Natural killer cell treated with Interleukin-12 subunit alpha and Interleukin-12 subunit beta and Interleukin-15 and Interleukin-18, amount 100 ng/mL, for 72 hours (primary cell): ENCODE results near the gene SIGLEC9. TPM values are rescaled to one million over a fixed set of nuclear protein-coding genes. Genes with fewer than 3 reads are reported as not detected.
"Not testable (repeated sequence)": the region's sequence is repeated elsewhere in the genome, so short reads cannot be mapped to it uniquely, and the experiment has no call there.

Experiments
- ATAC-seq, 2 donors: fragments of 150-1000 bp; cut with Tn5 transposase in 1 of 2; sonication (Bioruptor Pico), chemical (Tn5 transposase) in 1 of 2; 2 replicates each; pipeline ENCODE4 v1.10.0; 2021
- DNase-seq: peaks from one replicate; pipeline ENCODE4 v3.0.0; 2022; ENCODE audit warnings: low spot score
- H3K27ac Mint-ChIP-seq, 2 donors: 1 replicate in 1 of 2; 2 replicates in 1 of 2; pipeline ENCODE4 v1.8.0; 2022; ENCODE audit warnings: mixed read lengths in 2 of 2, mild to moderate bottlenecking in 1 of 2, moderate library complexity in 1 of 2
- H3K27me3 Mint-ChIP-seq, 2 donors: 1 replicate in 1 of 2; 2 replicates in 1 of 2; pipeline ENCODE4 v1.8.0; 2022; ENCODE audit warnings: mixed read lengths in 2 of 2
- H3K36me3 Mint-ChIP-seq: one replicate; pipeline ENCODE4 v1.8.0; 2022; ENCODE audit warnings: mixed read lengths
- H3K4me1 Mint-ChIP-seq, 2 donors: 1 replicate in 1 of 2; 2 replicates in 1 of 2; pipeline ENCODE4 v1.8.0; 2022; ENCODE audit warnings: low read depth in 2 of 2, mixed read lengths in 2 of 2, mild to moderate bottlenecking in 1 of 2
- H3K4me3 Mint-ChIP-seq: one replicate; pipeline ENCODE4 v1.8.0; 2022; ENCODE audit warnings: mixed read lengths
- H3K9me3 Mint-ChIP-seq: 2 replicates; pipeline ENCODE4 v1.8.0; 2022; ENCODE audit warnings: mixed read lengths
- total RNA-seq, 2 donors: library from RNA; stranded (reverse); gene quantifications; one replicate each; pipeline ENCODE4 v1.2.3, GENCODE V29; 2022

The SIGLEC9 gene
- total RNA-seq, 2 donors from 2014 or later, result 0.69 to 1.1 TPM

DNA sequence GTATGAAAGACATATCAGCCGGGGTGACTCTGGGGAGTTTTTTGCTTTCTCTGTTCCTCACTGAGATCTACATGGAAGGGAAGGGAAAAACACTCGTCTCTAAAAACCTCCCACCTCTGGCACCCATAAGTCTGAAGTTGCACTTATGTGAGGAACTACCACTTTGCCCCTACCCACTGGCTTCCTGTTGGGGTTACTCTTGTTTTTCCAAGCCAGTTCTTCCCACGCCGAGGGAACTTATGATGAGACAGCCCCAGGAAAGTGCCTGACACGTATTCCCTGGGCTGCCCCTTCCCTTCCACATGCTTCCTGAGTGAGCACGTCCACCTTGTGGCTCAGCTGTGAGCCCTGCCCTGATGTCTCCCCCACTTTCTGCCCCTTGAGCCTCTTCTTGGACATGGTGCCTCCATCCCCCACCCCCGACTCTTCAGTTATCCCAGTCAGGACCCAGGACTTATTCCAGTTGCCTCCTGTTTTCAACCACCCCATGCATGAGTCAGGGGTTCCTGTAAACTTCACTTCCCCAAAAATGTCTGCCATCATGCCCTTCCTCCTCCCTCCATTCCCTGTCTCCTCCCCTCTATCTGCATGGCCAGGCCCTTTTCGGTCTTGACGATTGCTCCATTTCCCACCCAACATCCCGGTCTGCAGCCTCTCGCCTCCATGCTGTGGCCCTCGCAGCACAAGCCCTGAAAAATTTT lies 12.3 kb downstream of the SIGLEC9 start:
- DNase-seq (no peak), ATAC-seq (no peak)
- Mint-ChIP-seq H3K4me3 (peak overlapping the region; percentile 53), H3K9me3 (peaks cover 4% of the 10 kb centered on the region), H3K36me3 (peaks cover 13% of the 10 kb centered on the region), H3K4me1 (peaks cover 71 to 72% of the 10 kb centered on the region in 2 donors), H3K27me3 (no peaks in the 10 kb centered on the region), H3K27ac (peak overlapping the region; percentile 53 to 81)

DNA sequence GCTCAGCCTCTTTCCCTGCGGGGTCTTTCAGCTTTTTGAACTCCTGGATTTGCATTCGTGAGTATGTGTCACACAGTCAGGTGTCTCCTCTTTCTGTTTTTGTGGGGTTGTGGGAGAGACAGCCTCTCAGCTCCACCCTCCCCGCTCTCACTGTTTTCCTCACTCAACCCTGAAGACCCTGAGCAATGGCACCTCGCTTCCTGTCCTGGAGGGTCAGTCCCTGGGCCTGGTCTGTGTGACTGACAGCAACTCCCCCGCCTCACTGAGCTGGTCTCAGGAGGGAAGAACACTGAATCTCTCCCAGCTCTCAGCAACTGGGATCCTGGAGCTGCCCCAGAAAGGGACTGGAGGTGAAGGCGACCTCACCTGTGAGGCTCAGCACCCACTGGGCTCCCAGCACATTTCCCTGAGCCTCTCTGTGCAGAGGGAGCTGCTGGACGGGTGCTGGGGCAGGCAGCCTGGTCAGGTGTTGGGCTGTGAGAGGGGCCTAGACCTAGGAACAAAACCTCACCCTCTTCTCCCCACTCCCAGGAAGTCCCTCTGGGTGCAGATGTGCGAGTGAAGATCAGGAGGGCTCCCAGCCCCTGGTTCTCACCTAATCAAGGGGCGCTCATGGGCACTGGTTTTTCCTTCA lies 13.2 kb downstream of the SIGLEC9 start:
- Mint-ChIP-seq H3K27ac (peak overlapping the region; percentile 53 to 81), H3K4me1 (peaks cover 69% of the 10 kb centered on the region in 2 donors), H3K4me3 (peak overlapping the region; percentile 53), H3K27me3 (no peaks in the 10 kb centered on the region), H3K36me3 (peaks cover 13% of the 10 kb centered on the region), H3K9me3 (peaks cover 4% of the 10 kb centered on the region)
- ATAC-seq (no peak), DNase-seq (no peak)

DNA sequence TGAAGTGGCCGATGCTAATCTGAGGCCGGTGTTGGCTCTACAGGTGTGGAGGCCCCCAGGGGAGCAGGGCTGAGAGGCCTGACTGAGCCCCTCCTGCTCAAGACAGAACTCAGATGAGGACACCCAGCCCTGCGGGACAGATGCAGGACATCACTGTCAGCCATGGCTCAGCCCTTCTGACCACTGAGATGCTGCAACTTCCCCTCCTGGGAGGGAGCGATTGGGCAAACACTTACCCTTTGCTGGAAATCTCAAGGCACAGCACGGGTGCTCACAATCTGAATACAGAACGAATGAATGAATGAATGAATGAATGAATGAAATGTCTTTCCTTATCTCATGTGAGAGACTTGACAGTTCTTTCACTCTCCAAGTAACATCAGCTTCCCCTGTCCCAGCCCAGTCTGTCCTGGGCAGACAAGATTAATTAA lies 13.9 kb downstream of the SIGLEC9 start:
- DNase-seq, result no peak
- peaks cover 68 to 70% of the 10 kb centered on the region in 2 donors for H3K4me1 Mint-ChIP-seq
- no peaks in the 10 kb centered on the region for H3K27me3 Mint-ChIP-seq

DNA sequence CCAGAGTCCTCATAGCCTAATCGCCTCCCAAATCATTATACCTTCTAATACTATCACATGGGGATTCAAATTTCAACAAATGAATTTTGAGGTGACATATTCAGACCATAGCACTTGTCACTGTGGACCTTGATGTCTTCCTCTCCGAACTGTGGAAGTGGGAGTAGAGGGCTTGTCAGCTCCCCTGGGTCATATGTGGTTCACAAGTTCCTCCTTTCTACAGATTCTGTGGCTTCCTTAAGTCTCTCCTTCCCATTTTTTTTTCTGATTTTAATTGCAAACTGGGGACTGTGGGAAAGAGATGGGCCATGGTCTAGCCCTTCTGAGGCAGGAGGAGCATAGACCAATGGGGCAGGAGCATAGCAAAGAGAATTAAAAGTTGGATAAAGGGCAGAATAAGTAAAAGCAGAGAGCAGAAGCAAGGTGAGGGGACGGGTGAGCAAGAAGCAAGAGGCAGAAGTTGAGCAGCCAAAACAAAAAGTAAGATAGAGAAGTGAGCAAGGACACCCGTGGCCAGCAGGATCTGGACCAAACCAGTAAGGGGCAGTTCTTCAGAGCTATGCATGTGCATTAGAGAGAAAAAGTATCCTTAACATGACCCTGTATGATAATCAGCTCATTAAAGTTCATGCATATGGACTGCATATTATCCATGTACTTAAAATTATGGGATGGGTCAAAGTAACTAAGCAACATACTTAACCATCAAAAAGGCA lies 14.8 kb downstream of the SIGLEC9 start:
- H3K27me3 Mint-ChIP-seq, result no peaks in the 10 kb centered on the region
- H3K9me3 Mint-ChIP-seq, result peaks cover 4% of the 10 kb centered on the region
- H3K27ac Mint-ChIP-seq, result peak overlapping the region; percentile 22 to 76
- ATAC-seq, result no peak
- peak overlapping the region; percentile 14 for H3K4me3 Mint-ChIP-seq
- peaks cover 72% of the 10 kb centered on the region in 2 donors for H3K4me1 Mint-ChIP-seq
- no peak for DNase-seq
- peaks cover 13% of the 10 kb centered on the region for H3K36me3 Mint-ChIP-seq

More for the DNA sequence above, 13.9 kb downstream of the SIGLEC9 start:
- Mint-ChIP-seq H3K9me3 (peaks cover 4% of the 10 kb centered on the region), H3K36me3 (peaks cover 13% of the 10 kb centered on the region), H3K27ac (peak overlapping the region; percentile 22 to 76), H3K4me3 (no peak overlapping the region)
- ATAC-seq, result peak; percentile 29 to 50

DNA sequence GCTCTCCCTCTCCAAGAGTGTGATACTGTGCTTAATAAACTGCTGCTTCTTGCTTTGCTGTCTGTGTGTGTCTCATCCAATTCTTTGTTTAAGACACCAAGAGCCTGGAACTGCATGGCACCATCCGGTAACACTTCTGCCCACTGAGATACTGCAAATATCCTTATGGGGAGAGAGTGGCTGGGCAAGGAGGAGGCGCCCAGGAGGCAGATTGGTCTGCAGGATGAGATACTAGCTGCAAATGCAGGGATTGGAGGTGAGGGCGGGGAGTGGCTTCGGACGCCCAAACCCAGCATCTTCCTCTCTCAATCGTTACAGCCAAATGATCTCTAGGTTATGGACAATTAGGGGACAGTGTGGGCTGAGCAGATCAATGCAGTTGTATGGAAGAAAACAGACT lies 15.7 kb downstream of the SIGLEC9 start:
- Mint-ChIP-seq H3K27ac (peak overlapping the region; percentile 25 to 26), H3K4me3 (no peak overlapping the region), H3K27me3 (no peaks in the 10 kb centered on the region), H3K4me1 (peaks cover 67 to 69% of the 10 kb centered on the region in 2 donors), H3K36me3 (peaks cover 6% of the 10 kb centered on the region), H3K9me3 (no peaks in the 10 kb centered on the region)
- ATAC-seq, result no peak
- DNase-seq, result no peak

DNA sequence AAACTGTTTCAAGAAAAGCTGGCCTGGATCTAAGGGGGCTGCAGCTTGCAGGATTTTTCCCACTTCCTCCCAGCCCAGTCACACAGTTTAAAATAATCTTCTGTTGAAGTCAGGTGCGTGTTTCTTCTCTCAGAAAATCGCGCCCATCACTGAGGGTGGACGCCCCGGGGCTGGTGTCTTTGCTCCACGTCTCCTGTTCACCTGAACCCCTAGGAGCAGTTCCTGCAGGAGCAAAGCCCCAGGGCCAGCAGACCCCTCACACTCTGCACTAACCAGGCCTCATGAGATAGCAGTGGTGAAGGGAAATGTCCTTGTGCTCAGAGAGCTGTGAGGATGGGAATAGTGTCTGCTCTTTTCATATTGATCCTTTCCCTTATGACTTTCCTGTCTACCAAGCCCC lies 16.5 kb downstream of the SIGLEC9 start:
- Mint-ChIP-seq H3K27ac (peak overlapping the region in 1 of 2 donors; percentile 26), H3K9me3 (no peaks in the 10 kb centered on the region), H3K27me3 (no peaks in the 10 kb centered on the region), H3K36me3 (no peaks in the 10 kb centered on the region), H3K4me3 (no peak overlapping the region), H3K4me1 (peaks cover 65 to 67% of the 10 kb centered on the region in 2 donors)
- DNase-seq (no peak), ATAC-seq (no peak)

DNA sequence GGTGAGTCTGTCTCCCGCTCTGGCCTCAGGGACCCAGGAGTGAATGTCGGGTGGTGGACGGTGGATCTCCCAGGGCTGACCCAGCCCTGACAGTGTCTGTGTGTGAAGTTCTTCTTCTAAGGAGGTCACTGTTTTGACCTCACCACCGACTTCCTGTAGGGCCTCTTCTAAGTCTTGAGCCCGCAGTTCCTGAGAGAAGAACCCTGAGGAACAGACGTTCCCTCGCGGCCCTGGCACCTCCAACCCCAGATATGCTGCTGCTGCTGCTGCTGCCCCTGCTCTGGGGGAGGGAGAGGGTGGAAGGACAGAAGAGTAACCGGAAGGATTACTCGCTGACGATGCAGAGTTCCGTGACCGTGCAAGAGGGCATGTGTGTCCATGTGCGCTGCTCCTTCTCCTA lies 17.4 kb downstream of the SIGLEC9 start, which contains the start of gene SIGLEC7:
TSS of gene SIGLEC7 (plus strand) at position 183 of the 400 bp plus-strand sequence. CDS start at position 252, 69 bp downstream.
- ATAC-seq (peak; percentile 55 to 63), DNase-seq (no peak)
- H3K9me3 Mint-ChIP-seq, result no peaks in the 10 kb centered on the region
- no peaks in the 10 kb centered on the region for H3K36me3 Mint-ChIP-seq
- peaks cover 58 to 60% of the 10 kb centered on the region in 2 donors for H3K4me1 Mint-ChIP-seq
- H3K4me3 Mint-ChIP-seq, result peak within 1 kb of the TSS; percentile 96
- H3K27me3 Mint-ChIP-seq, result no peaks in the 10 kb centered on the region
- peak within 1 kb of the TSS; percentile 96 to 98 for H3K27ac Mint-ChIP-seq

DNA sequence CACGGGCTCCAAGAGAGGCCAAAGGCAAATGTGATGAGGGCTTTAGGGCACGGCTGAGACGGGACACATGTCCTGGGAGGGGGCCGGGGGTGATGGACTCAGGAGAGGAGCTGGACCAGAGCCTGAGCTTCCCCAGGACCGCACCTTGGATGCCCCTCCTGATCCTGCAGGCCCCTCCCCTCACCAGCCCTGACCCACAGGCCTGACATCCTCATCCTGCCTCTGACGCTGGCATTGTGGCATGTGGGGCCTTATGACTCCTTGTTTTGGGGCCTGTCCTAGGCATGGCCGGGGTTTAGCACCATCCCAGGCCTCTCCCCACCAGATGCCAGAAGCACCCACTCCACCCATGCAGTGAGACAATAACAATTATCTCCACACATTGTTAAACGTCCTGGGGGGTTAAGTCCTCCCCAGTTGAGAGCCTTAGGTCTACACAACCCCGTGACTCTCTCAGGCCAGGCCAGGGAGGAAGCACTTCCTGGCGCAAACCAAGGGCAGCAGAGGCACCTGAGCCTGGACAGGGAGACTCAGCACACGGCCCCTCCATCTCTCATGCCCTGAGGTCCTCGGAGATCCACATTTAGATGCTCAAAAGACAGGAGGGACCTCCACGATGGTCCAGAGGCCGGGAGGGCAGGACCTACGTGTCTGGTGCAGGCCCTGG lies 18.2 kb downstream of the SIGLEC9 start:
- peak overlapping the region; percentile 96 to 98 for H3K27ac Mint-ChIP-seq
- H3K27me3 Mint-ChIP-seq, H3K9me3 Mint-ChIP-seq, H3K36me3 Mint-ChIP-seq, DNase-seq: not testable (repeated sequence)
- peaks cover 58% of the 10 kb centered on the region in 2 donors for H3K4me1 Mint-ChIP-seq
- peak overlapping the region; percentile 96 for H3K4me3 Mint-ChIP-seq
- peak; percentile 61 to 73 for ATAC-seq

DNA sequence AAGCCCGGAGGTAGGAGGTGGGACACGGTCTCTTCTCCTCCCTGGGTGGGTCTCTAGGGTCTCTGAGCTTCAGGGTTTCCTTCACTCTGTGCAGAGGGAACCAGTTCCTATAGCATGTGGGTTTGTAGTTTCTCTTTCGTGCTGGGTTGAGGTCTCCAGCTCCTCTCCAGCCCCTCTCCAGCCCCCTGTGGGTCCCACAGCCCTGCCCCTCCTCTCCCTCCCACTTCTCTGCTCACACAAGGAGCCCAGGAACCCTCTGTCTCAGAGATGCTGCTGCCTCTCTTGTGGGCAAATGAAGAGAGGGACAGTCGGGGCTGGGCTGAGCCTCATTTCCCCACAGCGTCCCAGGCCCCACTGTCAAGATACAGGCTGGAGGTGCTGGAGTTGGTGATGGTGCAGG lies 18.8 kb downstream of the SIGLEC9 start:
- no peaks in the 10 kb centered on the region for H3K27me3 Mint-ChIP-seq
- ATAC-seq (peak in 1 of 2 donors; percentile 11), DNase-seq (no peak)
- H3K4me3 Mint-ChIP-seq, result peak overlapping the region; percentile 78
- no peaks in the 10 kb centered on the region for H3K36me3 Mint-ChIP-seq
- H3K4me1 Mint-ChIP-seq, result peaks cover 60 to 62% of the 10 kb centered on the region in 2 donors
- peak overlapping the region; percentile 96 to 98 for H3K27ac Mint-ChIP-seq
- H3K9me3 Mint-ChIP-seq, result no peaks in the 10 kb centered on the region

DNA sequence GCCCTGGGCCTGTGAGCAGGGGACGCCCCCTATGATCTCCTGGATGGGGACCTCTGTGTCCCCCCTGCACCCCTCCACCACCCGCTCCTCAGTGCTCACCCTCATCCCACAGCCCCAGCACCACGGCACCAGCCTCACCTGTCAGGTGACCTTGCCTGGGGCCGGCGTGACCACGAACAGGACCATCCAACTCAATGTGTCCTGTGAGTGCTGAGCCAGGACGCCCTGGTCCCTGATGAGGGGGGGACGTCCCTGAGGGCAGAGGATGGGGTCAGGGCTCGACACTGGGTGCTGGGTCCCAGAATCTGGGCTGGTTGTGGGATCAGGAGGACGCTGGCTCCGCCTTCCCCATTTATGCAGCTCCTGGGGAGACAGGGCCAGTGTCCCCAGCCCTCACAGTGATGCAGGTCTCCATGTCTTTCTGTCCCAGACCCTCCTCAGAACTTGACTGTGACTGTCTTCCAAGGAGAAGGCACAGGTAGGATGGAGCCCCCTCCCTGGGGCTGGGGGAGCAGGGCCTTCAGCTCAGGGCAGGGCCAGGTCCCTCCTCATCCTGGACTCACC lies 19.9 kb downstream of the SIGLEC9 start:
- Mint-ChIP-seq H3K4me1 (peaks cover 61 to 63% of the 10 kb centered on the region in 2 donors), H3K4me3 (peak overlapping the region; percentile 52)
- no peak for DNase-seq

DNA sequence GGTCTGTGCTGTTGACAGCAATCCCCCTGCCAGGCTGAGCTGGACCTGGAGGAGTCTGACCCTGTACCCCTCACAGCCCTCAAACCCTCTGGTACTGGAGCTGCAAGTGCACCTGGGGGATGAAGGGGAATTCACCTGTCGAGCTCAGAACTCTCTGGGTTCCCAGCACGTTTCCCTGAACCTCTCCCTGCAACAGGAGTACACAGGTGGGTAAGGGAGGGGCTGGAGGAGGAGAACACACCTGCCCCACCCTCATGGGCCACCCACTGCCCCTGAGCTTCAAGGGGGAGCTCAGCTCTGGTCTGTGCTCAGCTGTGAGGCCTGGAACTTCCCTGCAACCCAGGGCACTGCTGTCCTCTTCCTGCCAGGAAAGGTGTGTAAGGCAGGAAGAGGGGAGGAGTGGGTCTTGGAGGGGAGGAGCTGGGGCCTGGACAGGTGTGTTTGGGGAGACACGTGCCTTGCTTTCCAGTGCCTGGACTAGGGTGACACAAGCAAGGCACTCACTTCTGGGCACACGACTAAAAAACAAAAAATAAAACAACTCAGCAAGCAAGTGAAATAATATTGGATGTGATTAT lies 21.3 kb downstream of the SIGLEC9 start:
- H3K4me3 Mint-ChIP-seq, result no peak overlapping the region
- no peaks in the 10 kb centered on the region for H3K9me3 Mint-ChIP-seq

More for the DNA sequence above, 19.9 kb downstream of the SIGLEC9 start:
- Mint-ChIP-seq H3K27me3 (no peaks in the 10 kb centered on the region), H3K27ac (peak overlapping the region; percentile 50 to 78), H3K36me3 (peaks cover 5% of the 10 kb centered on the region), H3K9me3 (no peaks in the 10 kb centered on the region)
- ATAC-seq, result no peak

DNA sequence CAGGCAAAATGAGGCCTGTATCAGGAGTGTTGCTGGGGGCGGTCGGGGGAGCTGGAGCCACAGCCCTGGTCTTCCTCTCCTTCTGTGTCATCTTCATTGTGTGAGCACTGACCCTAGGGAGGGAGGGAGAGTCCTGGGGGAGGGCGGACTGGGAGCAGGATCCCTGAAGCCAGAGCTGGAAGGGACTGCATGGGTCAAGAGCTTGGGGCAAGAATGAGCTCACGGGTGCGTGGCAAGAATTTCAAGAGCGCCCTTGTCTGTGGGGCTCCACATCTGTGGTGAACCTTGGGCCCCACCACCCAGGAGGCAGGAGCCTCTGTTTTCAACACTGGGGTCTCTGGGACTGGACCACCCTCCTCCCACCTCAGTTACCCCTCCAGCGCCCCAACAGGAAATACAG lies 22.0 kb downstream of the SIGLEC9 start:
- Mint-ChIP-seq H3K27ac (peak overlapping the region in 1 of 2 donors; percentile 64), H3K4me3 (no peak overlapping the region), H3K27me3 (no peaks in the 10 kb centered on the region), H3K9me3 (no peaks in the 10 kb centered on the region), H3K4me1 (peaks cover 64 to 67% of the 10 kb centered on the region in 2 donors), H3K36me3 (peaks cover 21% of the 10 kb centered on the region)
- no peak for ATAC-seq
- no peak for DNase-seq

More for the DNA sequence above, 21.3 kb downstream of the SIGLEC9 start:
- no peaks in the 10 kb centered on the region for H3K27me3 Mint-ChIP-seq
- DNase-seq, result no peak
- peaks cover 61 to 63% of the 10 kb centered on the region in 2 donors for H3K4me1 Mint-ChIP-seq
- ATAC-seq, result no peak
- H3K36me3 Mint-ChIP-seq, result peaks cover 15% of the 10 kb centered on the region
- H3K27ac Mint-ChIP-seq, result peak overlapping the region; percentile 50 to 78

DNA sequence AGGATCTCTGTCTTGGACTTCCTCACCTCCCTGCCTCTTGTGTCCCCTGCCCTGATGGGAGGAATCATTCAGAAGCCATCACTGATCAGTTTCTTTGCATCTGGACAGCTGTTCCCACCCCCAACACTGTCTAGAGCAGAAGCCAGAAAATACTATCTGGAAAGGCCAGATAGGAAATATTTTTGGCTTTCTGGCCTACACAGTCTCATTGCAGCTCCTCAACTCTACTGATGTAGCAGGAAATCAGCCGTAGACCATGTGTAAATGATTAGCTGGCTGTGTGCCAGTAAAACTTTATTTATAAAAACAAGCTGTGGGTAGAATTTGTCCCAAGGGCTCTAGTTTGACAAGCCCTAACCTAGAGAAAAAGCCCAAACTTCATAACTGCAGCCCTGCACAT lies 23.0 kb downstream of the SIGLEC9 start:
- peak overlapping the region; percentile 64 to 66 for H3K27ac Mint-ChIP-seq
- peaks cover 61 to 65% of the 10 kb centered on the region in 2 donors for H3K4me1 Mint-ChIP-seq
- H3K9me3 Mint-ChIP-seq, result no peaks in the 10 kb centered on the region
- peaks cover 21% of the 10 kb centered on the region for H3K36me3 Mint-ChIP-seq
- H3K27me3 Mint-ChIP-seq, result no peaks in the 10 kb centered on the region
- ATAC-seq (no peak), DNase-seq (no peak)
- peak overlapping the region; percentile 41 for H3K4me3 Mint-ChIP-seq
